GM18502 (cell line): ENCODE results near the gene AOAH.

Source experiments
- ATAC-seq: cut with Tn5 transposase; IDR thresholded peaks from one replicate; pipeline ENCODE4 v1.9.1; 2021; ENCODE audit warnings: mild to moderate bottlenecking; ENCODE audit not compliant: unreplicated experiment, poor library complexity

The AOAH gene

DNA sequence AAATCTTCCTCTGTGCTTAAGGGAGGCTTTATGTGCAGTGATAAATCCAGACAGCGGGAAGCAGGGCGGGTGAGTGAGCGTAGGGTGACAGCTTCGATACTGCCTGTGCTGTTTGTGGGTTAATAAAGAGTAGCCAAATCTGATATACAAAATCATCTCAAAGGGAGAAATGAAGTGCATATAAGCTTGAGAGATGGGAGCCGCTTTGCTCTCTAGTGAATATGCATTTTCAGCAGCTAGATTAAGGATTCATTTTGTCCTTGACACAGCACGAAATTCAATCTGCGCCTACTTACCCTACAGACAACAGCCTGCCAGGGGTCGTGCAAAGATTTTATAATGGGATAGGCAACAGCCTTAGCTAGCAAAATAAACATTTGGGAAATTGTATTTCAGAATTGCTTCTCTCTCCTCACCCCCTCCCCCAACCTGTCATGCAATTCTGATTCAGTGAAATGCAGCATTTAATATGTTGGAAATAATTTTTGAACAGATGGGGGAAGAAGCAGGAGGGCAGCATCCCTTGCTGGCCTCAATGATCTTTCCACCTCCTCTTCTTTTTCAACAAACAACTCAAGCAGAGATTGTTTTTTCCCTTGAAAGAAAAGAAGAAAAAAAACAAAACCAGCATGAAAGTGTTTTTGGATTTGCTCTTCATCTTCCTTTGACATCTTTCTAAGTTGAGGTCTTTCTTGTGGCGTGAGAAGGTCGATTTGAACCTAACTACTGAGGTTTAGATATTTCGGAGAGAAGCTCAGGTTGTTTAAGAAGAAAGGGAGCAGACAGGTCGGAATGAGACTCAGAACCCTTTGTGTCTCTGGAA, 117.9 kb downstream of the AOAH start:
- ATAC-seq = no peak

DNA sequence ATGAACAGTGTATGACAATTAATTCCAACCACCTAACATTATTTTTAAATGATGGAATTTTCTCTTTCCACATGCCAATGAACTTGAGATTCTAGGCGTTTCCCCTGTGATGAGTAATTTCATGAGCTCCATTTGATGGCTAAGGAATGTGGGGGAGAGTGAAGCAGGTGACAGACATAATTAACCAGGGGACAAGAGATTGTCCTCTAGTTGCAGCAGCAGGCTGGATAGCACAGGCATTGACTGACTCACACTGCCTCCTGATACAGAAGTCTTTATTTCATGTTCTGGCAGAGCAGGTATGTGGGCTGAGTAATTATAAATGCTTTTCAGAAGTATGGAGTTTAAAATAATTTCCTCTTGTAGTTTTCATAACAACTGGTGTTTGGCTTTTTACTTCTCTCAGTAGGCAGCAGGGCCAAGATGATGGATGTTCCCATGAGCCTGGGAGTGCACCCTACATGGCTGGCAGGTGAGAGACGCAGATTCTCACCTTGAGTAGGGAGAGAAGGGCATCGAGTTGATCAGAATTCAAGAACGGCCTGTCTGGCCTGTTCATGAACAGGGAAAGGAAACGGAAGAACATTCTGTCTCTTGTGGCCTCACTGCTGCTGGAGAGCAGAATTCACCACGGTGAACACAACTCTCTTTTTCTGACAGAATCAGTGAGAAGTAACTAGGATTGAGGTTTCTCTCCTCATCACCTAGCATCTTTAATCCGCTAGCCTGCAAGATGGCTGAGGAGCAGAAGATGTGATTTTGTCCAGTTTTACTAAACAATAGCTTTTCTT, 118.8 kb downstream of the AOAH start:
- no peak for ATAC-seq

DNA sequence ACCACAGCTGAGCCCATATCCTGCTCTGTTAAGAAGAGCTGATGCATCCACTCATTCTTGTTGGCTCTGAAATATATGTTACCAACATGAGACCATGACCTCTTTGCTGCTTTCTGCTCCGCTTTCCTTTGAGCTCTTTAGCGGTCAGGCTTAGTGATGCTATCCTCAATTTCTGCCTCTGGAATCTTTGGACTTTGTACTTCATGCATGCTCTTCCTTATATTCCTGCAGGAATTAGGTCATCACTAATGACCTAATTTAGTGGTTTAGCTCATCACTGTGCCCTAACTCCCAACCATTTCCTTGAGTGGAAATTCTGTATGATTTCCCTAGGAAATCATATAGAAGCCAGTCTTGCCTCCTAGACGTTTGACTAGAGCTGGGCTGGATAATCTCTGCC, 119.5 kb downstream of the AOAH start:
- no peak for ATAC-seq

DNA sequence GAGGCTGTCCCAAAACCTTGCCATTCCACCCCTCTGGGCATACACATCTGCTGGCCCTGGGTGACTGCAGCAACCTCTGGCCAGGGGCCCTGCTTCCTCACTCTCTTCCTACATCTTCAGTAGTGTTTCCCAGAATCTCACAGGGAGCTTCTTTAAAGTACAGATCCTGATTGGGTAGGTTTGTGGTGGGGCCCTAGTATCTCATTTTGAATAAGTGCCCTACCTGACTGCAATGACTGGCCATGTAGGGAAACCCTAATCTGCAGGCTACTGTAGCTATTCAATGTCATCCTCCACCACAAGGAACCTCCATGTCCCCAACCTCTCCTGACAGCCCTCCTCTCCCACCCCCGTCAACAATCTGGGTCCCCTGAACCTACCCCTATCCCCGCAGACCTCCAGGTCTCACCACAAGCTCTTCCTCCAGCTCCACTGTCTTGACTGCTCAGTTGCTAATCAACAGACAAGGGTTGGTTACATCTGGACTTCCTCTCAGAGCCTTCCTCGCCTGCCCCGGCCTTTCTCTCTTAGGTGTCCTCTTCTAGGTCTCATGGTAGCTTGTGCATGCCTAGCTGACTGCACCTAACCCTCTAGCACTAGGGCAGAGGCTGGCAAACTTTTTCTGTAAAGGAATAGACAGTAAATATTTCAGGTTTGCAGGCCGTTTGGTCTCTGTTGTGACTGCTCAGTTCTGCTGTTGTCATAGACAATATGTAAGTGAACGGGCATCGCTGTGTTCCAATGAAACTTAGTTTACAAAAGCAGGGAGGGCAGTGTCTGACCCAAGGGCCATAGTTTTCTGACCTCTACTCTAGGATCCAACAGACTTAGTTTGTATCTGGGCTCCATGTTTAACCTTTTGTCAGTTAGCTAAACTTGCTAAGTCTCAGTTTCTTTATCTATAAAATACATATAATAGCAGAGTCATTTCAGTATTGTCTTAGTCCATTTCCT, 121.1 kb downstream of the AOAH start:
- ATAC-seq = no peak

DNA sequence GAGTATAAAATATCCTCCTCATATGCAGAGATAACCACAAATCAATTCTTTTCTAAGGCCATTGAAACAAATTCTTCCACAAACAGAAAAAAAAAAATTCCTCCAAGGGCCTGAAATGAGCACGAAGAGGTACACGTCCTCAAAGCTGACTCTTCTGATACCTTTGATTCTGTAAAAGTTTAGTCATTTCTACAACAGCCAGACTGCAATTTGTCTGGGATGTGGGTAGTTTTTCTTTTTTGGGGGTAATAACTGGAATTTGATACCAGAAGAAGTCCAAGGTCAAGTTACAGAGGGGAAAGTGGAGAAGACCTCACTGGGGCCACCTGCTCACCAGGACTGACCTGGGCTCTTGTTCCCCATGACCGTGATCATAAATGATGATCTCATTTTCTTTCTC, 121.8 kb downstream of the AOAH start:
- no peak for ATAC-seq

DNA sequence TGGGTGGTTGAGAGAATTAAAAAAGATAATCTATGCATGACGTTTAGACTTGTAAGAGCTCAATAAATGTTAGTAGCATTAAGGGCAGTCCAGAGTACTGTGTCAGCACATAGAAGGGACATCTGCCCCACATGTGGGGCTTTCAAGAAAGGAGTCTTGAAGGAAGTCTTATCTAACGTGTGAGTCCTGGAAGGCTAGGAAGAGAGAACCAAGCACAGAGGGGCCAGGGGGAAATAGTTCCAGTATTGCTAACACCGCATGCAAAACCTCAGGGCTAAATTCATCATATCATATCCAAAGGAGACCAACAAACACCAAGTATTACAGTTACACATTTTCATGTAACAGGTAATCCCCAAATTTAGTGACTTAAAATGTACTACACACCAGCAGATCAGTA, 122.7 kb downstream of the AOAH start:
- ATAC-seq = no peak

DNA sequence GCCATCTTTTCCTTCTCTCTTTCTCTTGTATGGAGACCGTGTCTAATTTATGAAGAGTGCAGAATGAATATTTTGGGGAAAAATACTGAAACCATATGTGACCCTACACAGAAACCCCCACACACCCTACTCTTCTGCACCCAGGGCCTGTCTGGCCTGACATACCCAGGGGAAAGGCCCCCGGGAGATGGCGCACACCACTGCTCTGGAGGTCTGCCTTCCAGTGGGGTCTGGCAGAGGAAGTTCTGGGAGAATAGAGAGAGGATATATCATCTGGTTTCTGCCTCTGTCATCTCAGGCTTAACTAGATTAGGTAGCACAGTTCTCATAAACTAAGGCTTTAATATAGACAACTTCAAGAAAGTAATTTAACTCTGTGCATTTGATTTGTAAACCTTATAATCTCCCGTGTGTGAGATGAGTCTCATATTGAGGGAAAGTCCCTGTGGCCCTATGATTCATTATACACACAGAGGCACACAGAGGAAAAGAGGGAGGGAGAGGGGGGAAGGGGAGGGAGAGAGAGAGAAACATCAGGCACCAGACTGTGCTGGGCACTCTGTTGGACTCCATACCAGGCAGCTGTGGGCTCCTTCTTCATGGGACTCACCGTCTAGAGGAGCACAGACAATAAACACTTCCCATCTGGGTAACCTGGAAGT, 123.3 kb downstream of the AOAH start:
- no peak for ATAC-seq

DNA sequence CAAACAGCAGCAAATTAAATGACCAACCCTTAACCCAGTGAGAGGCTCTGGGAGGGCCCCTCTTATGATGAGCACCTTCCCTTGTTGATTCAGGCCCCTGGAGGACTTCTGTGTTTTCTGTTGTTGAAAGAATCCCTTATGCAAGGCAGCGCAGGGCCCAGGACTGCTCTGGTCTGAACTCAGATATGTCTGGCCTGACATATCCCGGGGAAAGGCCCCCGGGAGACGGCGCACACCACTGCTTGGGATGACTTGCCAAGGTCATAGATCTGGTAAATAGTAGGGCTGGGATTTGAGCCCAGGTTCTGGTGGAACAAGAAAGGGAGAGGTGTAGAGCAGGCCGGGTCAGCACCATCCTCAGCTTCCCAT, 124.0 kb downstream of the AOAH start:
- ATAC-seq = no peak

DNA sequence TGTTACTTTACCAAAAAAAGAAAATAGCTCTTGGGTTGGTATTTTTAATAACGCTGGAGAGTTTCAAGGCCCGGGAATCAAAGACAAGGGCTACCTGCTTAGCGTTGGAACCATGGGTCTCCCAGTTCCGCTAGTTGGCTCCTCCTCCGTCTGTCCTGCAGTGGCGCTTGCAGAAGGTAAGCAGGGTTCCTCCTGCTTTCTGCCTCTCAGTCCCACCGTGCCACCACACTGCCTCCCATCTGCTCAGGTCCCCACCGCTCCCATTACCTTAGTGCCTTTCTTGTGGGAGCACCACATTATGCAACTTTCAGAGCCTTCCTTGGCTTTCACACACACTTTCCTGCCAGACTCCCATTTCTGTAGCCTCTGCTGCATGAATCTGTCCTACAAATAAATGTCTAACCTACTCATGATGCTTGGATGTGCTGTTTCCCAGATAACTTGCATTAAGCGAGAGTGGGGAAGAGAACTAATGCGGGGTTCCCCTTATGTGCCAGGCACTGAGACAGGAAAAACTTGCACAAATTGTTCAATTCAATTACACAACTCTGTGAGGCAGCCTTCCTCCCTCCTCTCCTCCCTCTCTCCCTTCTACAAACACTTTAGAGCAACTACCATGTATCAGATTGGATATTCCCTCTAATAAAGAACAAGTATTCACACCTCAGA, 124.5 kb downstream of the AOAH start:
- no peak for ATAC-seq

DNA sequence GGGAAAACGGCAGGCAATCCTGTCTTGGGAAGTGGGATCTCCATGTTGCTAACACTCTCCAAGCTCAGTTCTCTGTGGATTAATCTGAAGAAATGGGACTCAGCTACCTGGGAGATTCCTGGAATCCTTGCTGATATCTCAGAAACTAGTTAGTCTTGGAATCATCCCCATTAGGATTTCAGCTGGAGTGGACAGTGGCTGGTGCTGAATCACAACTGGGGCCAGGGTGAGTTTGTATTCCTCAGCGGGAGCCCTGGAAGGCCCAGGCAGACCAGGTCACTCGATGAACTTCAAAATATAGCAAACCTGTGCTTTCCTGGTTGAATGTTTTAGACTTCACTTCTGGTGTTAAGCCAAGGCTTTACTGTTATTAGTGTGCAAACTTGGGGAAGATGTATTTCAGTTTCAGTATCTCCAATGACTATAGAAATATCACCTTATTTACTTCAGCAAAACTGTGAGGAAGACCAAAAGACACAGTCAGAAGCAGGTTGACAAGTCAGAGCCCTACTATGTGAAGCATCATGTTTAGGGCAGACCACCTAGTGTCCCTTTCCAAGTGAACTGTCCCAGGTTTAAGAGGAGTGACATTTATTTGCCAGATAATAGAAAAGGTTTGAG, 126.1 kb downstream of the AOAH start:
- ATAC-seq = no peak

DNA sequence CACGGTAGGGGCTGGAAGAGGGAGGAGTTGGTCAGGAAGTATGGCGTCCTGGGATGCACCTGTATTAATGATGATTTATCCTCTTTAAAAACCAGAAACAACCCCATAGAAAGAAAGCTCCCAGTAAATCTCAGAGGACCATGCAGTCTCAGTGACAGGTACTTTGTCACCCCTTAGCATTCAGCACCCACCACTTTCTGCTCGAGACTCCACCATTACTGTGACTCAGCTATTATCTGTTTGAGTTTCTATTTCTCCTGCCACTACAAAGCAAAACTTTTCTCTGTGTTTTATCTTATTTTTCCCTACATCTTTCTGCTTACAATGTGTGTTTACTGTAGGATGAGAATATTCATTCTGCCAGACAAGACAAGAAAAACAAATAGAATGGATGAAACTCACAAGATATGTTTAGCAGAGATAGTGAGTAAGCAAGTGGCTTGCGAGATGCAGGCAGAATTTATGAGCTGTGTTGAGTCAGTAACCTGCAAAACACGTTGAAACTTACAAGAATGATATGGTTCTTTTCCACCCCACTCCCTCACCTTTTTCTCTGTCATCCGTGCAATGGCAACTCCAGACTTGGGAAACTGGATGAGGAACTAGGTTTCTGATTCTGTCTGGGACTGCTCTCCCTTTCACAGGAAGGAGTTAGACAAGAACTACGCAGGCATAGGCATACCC, 127.1 kb downstream of the AOAH start:
- ATAC-seq = no peak

DNA sequence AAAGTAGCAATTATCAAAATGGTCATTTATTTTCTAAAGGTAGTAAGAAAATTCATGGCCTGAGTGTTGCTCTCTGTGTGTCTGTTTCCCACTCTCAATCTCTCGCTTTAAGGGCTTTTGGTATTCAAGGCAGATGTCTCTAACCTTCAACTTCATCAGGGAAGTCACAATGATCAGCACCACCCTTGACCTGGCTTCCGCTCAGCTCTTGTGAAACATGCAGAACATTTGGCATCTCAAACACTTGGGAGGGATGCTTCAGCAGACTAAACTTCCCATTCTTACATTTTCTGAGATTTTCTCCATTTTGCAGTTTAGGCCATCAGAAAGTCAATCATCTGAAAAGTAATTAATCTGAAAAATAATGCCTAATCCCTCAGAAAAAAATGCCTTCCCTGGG, 129.8 kb downstream of the AOAH start:
- no peak for ATAC-seq

DNA sequence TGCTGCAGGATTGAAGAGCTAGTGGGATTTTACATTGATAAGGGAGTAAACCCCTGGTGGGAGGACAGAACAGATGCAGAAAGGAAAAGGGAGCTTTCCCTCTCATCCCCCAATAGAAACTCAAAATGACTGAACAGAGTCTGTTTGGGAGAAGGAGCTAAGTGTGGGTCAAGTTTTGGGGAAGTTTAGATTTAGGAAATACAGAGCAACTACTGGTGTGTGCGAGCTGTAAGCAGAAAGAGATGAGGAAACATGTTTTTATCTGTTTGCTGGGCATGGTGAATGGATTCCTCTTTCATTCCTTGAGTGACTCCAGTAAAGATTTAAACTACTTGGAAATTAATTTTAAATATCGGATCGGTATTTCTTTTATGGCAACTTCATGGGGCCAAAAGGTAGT, 132.7 kb downstream of the AOAH start:
- no peak for ATAC-seq

DNA sequence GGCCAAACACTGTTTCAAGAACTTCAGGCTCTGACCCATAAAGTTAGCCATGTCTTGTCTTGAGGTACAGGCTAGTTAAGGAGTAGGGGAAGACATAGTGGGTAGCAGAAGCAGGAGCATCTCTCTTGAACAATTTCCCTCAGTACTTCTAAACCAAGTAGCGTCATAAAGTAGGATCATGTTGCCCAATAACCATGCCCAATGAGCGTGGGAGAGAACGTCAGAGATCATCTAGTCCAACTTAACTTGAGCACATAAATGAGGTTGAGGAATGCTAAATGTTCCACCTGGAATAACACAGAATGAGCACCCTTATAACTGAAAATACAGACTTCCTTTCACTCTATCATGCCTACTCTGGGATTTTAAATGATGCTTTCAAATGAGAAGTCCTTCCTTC, 134.9 kb downstream of the AOAH start:
- ATAC-seq = no peak

DNA sequence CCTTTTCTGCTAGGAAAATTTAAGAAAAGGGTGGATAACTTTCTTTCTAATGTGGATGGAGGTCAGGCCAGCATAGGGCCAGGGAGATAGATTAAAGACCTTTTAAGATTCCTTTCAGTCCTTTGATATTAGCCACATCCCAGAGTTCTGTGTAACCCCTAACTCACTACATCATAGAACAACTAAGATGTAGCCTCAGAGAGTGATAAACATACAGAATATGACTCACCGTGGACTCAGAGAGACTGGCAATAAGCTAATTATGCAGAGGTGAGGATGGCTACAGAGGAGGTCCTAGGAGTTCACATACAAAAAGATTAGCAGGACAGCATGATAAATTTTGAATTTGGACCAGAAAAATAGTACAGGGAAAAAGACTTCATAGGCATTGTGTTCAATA, 141.0 kb downstream of the AOAH start:
- ATAC-seq = no peak

DNA sequence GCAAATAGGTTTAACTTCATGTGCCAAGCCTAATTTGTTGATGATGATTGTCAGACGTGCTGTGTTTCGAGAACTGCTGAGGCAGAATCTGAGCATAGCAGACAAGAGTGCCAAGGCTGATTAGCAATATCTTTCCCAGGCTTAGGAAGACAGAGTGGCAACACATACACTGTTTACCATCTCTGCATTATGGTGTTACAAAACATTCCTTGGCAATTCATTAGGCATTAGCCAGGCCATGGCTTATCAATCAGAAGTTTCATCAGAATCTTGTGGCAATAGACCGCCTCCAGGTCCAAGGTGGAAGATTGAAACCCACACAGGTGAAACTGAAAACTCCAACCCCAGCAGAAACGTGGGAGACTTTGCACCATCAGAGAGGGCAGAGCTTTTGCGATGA, 148.5 kb downstream of the AOAH start:
- ATAC-seq = no peak

DNA sequence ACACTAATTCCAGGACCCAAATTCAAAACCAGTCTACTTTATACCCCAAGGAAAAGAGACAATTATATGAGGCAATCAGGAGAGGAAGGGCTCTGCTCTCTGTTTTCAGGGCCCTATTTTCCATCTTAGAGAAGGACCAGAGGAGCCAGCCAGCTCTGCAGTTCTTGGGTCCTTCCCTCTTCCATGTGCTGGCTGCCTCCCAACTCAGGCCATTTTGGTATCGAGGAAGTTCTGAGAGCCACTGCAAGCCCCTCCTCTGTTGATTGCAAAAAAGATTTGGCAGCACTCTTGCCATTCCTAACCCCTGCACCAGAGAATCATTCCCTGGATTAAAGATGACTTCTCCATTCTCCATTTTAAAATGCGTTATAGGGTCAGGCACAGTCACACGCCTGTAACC, 151.2 kb downstream of the AOAH start:
- no peak for ATAC-seq

DNA sequence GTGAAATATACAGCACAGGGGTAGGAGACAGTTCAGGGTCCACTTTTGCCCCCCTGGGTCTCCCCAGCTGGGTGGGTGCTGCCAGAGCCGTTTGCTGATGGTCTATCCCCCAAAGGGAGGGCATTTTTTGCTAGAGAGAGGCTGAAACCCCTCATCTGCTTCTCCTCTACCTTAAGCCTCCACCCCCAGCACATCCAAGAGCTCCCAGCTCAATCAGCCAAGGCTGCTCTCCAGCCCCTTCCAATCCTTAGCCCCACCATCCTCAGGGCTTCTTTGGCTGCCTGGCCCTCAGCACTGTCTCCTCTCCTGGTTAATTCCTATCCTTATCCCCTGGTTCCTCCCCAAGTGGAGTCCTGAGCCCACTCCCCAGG, 153.1 kb downstream of the AOAH start:
- ATAC-seq = no peak
